Measurements from ENCODE around the gene INSYN2B. TPM values are rescaled to one million over a fixed set of nuclear protein-coding genes. Genes with fewer than 3 reads are reported as not detected.

The INSYN2B gene
- total and polyA plus RNA-seq, 2 of the 8 experiments (the other 6 are each of a cell fraction or from before 2014, with no cell fraction given): not detected

DNA sequence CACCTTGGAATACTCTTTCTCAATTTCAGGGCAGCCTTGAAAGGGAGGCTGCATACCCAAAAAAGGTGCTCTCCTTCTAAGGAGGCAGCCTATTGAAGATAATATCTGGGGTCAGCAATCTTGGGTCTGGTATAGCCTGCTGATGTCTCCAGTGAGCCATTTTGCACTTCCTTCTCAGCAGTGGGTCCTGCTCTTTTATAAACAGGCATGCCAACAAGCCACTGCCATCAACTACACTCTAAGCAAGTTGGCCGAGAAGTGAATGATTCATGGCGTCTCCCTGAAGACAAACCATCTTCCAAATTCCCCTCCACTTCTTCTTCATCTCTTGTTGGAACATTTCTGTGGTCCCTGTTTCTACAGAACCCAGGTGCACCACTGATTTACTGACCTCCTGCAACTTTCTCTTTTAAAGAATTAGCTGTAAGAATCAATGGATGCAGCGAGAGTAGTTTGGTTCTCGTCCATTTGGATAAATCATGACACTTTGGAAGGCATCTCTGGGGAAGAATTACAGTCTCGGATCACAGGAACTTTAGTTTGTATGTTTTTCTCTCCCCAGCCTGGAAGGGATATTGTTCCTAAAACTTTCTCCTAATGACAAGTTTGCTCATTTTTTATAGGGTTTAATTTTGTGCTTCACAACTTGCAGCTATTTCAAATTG lies 108.3 kb downstream of the INSYN2B start:
- H3K14ac ChIP-seq (ENCODE audit: insufficient read length): no peak overlapping the region
- no peak overlapping the region for H4K5ac ChIP-seq (ENCODE audit: insufficient read length, low read depth, low read length)
- H2BK120ac ChIP-seq (replicated peaks; ENCODE audit: low read depth, low read length): no peak overlapping the region
- no peak overlapping the region for H3K4me2 ChIP-seq (ENCODE audit: insufficient read depth in 1 of 2, low read depth in 2 of 2, low read length in 2 of 2)
- H3K9ac ChIP-seq (replicated peaks in 1 of 4; ENCODE audit: extremely low read depth in 1 of 4, low read depth in 3 of 4, low read length in 3 of 4): no peak overlapping the region
- no peak overlapping the region for H2AFZ ChIP-seq (ENCODE audit: low read length)
- no peak overlapping the region for H2BK20ac ChIP-seq (ENCODE audit: low read length)
- no peak overlapping the region for H4K91ac ChIP-seq (replicated peaks; ENCODE audit: insufficient read length, low read length)
- no peak for DNase-seq (ENCODE audit: low read depth in 1 of 2, low spot score in 2 of 2)
- no peak overlapping the region for H4K8ac ChIP-seq (ENCODE audit: extremely low read depth, insufficient read depth, low read length)
- no peaks in the 10 kb centered on the region for H3K79me1 ChIP-seq (ENCODE audit: low read depth, low read length)
- H3K27ac ChIP-seq (ENCODE audit: low read depth, low read length): no peak overlapping the region
- H3K36me3 ChIP-seq (ENCODE audit: control insufficient read depth in 2 of 4, insufficient read depth in 4 of 4, low read length in 3 of 4): no peaks in the 10 kb centered on the region
- POLR2A ChIA-PET (ENCODE audit: partially characterized antibody): no interaction called here
- CTCF ChIA-PET (ENCODE audit: partially characterized antibody): interaction anchor here (2.4 kb wide), 2 partner anchors 10 to 108 kb away, joined by 7 to 9 read pairs; partner anchors contain the start of gene INSYN2B
- H4K20me1 ChIP-seq (replicated peaks in 1 of 2; ENCODE audit: control insufficient read depth in 1 of 2, insufficient read depth in 2 of 2, low read length in 2 of 2): no peaks in the 10 kb centered on the region
- H2AK5ac ChIP-seq (ENCODE audit: low read depth, low read length): no peak overlapping the region
- H3K56ac ChIP-seq (replicated peaks; ENCODE audit: insufficient read length, low read depth, low read length): no peak overlapping the region
- peaks cover 0 to 5% (median 3%) of the 10 kb centered on the region in 4 experiments; a peak in 5 of 7 replicates for H3K4me1 ChIP-seq (replicated peaks in 1 of 4; ENCODE audit: control insufficient read depth in 3 of 4, insufficient read depth in 4 of 4, low read length in 3 of 4)
- FAIRE-seq: no peak
- peaks cover 0 to 2% (median 0%) of the 10 kb centered on the region in 4 experiments; a peak in 1 of 7 replicates for H3K27me3 ChIP-seq (replicated peaks in 1 of 4; ENCODE audit: control insufficient read depth in 3 of 4, extremely low read depth in 1 of 4, insufficient read depth in 3 of 4, low read length in 3 of 4)
- no peaks in the 10 kb centered on the region for H3K79me2 ChIP-seq (ENCODE audit: control insufficient read depth in 1 of 2, insufficient read depth in 2 of 2, low read length in 2 of 2)
- H3K23me2 ChIP-seq (ENCODE audit: low read depth, low read length): no peaks in the 10 kb centered on the region
- H3K9me3 ChIP-seq (ENCODE audit: insufficient read depth in 2 of 2, low read depth in 1 of 2, low read length in 1 of 2): no peaks in the 10 kb centered on the region
- H2BK12ac ChIP-seq (ENCODE audit: low read depth, low read length): no peak overlapping the region
- H2BK5ac ChIP-seq (ENCODE audit: low read depth, low read length): no peak overlapping the region
- H3K23ac ChIP-seq (ENCODE audit: insufficient read length): no peak overlapping the region
- no peak overlapping the region for H3K4me3 ChIP-seq (ENCODE audit: extremely low read depth in 1 of 4, insufficient read depth in 2 of 4, low read depth in 3 of 4, low read length in 4 of 4)
- no peak overlapping the region for H2BK15ac ChIP-seq (ENCODE audit: low read length)
- H3K4ac ChIP-seq (replicated peaks; ENCODE audit: insufficient read length, low read depth, low read length): no peak overlapping the region
- 82% methylated on average over 5 of the region's 5 CpGs; no CpG with 5 or more reads in 1 of the 2 experiments for WGBS, 2 experiments (ENCODE audit: extremely low coverage in 1 of 2, insufficient coverage in 1 of 2, insufficient read length in 1 of 2, insufficient replicate concordance in 2 of 2, low coverage in 1 of 2, low lambda C conversion rate in 2 of 2, missing lambda C conversion rate in 1 of 2)
- no peak overlapping the region for H3K18ac ChIP-seq (ENCODE audit: extremely low read depth, low read length)
- no peak for TF ChIP-seq SP1 (IDR thresholded peaks at IDR 0.05; ENCODE audit: low read depth, low read length)
- no peak for TF ChIP-seq E2F6 (IDR thresholded peaks at IDR 0.05)
- TF ChIP-seq JUND (IDR thresholded peaks at IDR 0.05; ENCODE audit: low read length): no peak
- TF ChIP-seq HDAC6 (IDR thresholded peaks at IDR 0.05; ENCODE audit: low read depth, low read length): no peak
- no peak for TF ChIP-seq RFX5 (IDR thresholded peaks at IDR 0.05; ENCODE audit: borderline replicate concordance, low read depth, low read length)
- no peak for TF ChIP-seq KDM1A (IDR thresholded peaks at IDR 0.05; ENCODE audit: borderline replicate concordance, low read length)
- TF ChIP-seq CHD1 (IDR thresholded peaks at IDR 0.05; ENCODE audit: low read depth, low read length): no peak
- TF ChIP-seq KDM5A (IDR thresholded peaks at IDR 0.05; ENCODE audit: low read length): no peak
- TF ChIP-seq SAP30 (IDR thresholded peaks at IDR 0.05; ENCODE audit: insufficient read depth, insufficient replicate concordance, low read length): no peak
- TF ChIP-seq BRCA1 (IDR thresholded peaks at IDR 0.05; ENCODE audit: low read depth, low read length): no peak
- TF ChIP-seq EGR1 (IDR thresholded peaks at IDR 0.05; ENCODE audit: borderline replicate concordance, low read depth, low read length): no peak
- TF ChIP-seq EP300 (IDR thresholded peaks at IDR 0.05; ENCODE audit: borderline replicate concordance in 1 of 2, low read depth in 2 of 2, low read length in 2 of 2): no peak
- TF ChIP-seq GTF2F1 (IDR thresholded peaks at IDR 0.05; ENCODE audit: borderline replicate concordance, low read depth, low read length): no peak
